ENCODE measurements around the gene REXO5.

Gene REXO5

DNA sequence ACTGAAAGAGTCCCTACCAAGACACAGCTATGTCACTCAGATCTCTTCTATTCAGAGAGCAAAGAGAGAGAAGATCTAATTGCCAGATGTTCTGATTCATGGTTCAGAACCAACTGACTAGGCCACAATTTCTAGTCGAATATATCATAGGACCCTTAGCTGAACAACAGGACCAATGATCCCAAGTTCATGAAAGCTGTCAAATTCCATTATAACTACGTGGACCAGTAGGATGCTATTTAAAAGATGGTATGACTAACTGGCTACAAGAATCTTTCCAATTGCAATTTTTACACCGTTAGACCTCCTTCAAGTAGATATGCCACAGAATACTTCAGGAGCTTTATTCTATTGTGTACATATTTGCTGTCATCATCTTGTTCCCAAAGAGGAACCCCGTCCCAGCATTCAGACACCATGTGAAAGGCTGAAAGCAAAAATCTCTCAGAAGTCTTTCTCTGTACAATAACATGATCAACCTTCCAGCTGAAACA lies 67.8 kb downstream of the REXO5 start:
- no peak overlapping the region for H3K4me3 ChIP-seq (ENCODE audit: low read depth, low read length)
- TF ChIP-seq CTCF (IDR thresholded peaks at IDR 0.05; ENCODE audit: low read depth, low read length) = no peak
- no peaks in the 10 kb centered on the region; the same call in 1 of the 2 replicates for H3K36me3 ChIP-seq
- H3K9me3 ChIP-seq = no peaks in the 10 kb centered on the region
- H3K27me3 ChIP-seq = no peaks in the 10 kb centered on the region
- DNase-seq = no peak
- peaks cover 3% of the 10 kb centered on the region for H3K4me1 ChIP-seq

DNA sequence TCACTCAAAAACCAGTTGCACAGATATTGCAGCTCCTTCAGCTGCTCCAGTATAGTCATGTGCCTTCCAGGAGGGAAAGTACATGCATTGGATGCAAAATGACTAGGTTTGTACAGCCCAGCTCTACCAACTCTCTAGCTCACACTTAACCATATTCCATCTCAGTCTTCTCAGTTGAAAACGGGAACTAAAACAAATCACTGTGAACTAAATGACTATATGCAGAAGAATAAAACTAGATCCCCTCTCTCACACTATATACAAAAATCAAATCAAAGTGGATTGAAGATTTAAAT lies 69.0 kb downstream of the REXO5 start:
- TF ChIP-seq CTCF (IDR thresholded peaks at IDR 0.05; ENCODE audit: low read depth, low read length) = no peak
- H3K9me3 ChIP-seq = no peaks in the 10 kb centered on the region
- H3K27me3 ChIP-seq = no peaks in the 10 kb centered on the region
- no peak for DNase-seq
- H3K4me1 ChIP-seq = peaks cover 7% of the 10 kb centered on the region; the same call in 1 of the 2 replicates
- no peak overlapping the region for H3K4me3 ChIP-seq (ENCODE audit: low read depth, low read length)
- no peaks in the 10 kb centered on the region; the same call in 1 of the 2 replicates for H3K36me3 ChIP-seq

DNA sequence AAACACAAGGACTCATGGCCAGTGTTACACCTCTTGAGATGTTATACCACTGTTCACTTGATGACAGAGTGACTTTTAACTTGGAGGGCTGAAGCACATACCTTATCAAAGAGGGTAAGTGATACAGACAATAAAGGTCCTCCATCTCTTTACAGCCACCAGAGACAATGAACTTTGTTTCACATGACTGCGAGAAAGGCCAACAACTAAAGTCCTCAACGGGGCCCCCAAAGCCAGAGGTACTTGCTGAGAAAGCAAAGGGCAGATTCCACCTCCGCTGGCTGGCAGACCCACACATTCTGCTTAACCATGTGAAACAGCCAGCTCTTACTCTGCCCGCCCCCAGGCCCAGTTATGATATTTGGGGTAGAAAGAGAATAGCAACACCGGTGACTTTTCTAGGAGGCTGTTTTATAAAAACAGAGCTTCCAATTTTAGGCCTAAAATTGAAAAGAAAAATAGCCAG lies 72.4 kb downstream of the REXO5 start:
- no peak for TF ChIP-seq CTCF (IDR thresholded peaks at IDR 0.05; ENCODE audit: low read depth, low read length)
- no peak for DNase-seq
- Histone ChIP-seq H3K4me3 (ENCODE audit: low read depth, low read length) (no peak overlapping the region), H3K9me3 (no peaks in the 10 kb centered on the region), H3K36me3 (no peaks in the 10 kb centered on the region; the same call in 1 of the 2 replicates), H3K27me3 (no peaks in the 10 kb centered on the region), H3K4me1 (peaks cover 5% of the 10 kb centered on the region; the same call in 1 of the 2 replicates)

DNA sequence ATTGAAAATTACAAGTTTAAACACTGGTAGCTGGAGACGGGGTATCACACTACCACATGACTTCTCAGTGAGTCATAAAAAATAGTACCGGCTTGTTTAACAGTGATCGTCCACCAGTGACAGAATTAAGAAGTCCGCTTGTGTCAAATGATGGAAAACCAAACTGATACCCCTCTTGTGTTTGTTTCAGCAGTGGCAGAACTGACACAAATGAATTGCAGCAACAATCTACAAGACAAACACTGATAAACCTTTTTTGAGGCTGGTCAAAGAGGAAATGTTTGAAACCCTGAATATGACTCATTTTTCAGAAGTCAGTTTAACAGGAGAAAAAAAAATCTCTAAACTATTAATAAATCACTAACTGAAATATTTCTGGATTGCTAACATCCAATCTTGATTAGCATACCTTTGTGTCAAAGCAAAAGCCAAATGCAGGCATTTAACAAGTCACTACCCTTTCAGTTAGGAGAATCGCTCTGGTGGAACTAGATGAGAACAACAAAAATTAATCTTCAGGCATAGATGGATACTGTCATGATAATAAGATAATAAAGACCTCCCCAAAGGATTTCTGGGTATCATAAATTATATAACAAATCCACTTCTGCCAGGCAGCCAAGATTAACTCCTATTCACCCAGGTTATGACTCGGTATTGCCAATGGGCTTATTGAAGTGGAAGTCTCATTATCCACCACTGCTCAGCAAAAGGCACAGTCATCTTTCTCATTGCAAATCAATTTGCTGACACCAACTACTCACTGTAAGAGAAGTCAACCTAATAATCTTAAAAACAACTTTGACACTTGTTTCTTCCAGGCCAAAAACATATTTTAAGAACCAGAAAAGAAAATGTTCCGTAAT lies 73.1 kb downstream of the REXO5 start:
- no peak for DNase-seq
- Histone ChIP-seq H3K9me3 (no peaks in the 10 kb centered on the region), H3K27me3 (no peaks in the 10 kb centered on the region), H3K4me3 (ENCODE audit: low read depth, low read length) (no peak overlapping the region), H3K4me1 (peaks cover 5% of the 10 kb centered on the region; the same call in 1 of the 2 replicates), H3K36me3 (no peaks in the 10 kb centered on the region; the same call in 1 of the 2 replicates)
- no peak for TF ChIP-seq CTCF (IDR thresholded peaks at IDR 0.05; ENCODE audit: low read depth, low read length)

- no peak overlapping the region for H3K4me3 ChIP-seq (ENCODE audit: low read depth, low read length)
- H3K27me3 ChIP-seq = no peaks in the 10 kb centered on the region
- no peak for TF ChIP-seq CTCF (IDR thresholded peaks at IDR 0.05; ENCODE audit: low read depth, low read length)
- DNase-seq = no peak
- H3K9me3 ChIP-seq = no peaks in the 10 kb centered on the region
- H3K36me3 ChIP-seq = no peaks in the 10 kb centered on the region; the same call in 1 of the 2 replicates
- peaks cover 5% of the 10 kb centered on the region; the same call in 1 of the 2 replicates for H3K4me1 ChIP-seq
Measured at GRCh38 chr16:20880867-20881502, 74.7 kb downstream of the REXO5 start.
